DMS 273 (cell line): ENCODE data around the gene E2F6.

Experiments
- DNase-seq: peaks from one replicate; lab custom pipeline; 2025; ENCODE audit not compliant: unreplicated experiment; lab: John Stamatoyannopoulos, UW

The E2F6 gene

DNA sequence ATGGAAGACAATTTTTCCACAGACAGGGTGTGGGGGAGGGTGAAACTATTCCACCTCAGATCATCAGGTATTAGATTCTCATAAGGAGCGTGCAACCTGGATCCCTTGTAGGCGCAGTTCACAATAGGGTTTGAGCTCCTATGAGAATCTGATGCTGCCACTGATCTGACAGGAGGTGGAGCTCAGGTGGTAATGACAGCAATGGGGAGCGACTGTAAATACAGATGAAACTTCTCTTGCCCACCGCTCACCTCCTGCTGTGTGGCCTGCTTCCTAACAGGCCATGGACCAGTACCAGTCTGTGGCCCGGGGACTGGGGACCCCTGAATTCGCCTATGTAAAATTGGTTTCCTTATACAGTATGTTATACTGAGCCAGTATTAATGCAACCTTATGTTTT is 27.3 kb upstream of the E2F6 start:
- DNase-seq: no peak

DNA sequence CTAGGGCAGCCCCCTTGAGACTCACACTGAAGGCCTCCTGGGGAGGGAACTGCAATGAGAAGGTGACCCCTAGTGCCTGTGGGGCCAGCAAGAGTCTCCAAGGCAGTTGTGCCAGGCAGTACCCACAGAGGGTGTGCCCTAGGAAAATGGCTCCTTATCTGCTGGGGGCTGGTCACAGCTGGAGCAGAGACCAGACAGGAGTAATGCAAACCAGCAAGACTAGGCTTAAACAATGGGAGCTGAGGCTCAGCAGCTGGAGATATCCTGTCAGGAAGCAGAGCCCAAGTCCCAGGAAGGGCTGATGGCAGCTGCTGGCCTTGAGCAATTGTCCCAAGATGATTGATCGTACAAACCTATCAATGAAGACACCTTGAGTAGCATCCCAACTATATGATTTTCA is 26.8 kb upstream of the E2F6 start:
- DNase-seq: no peak

DNA sequence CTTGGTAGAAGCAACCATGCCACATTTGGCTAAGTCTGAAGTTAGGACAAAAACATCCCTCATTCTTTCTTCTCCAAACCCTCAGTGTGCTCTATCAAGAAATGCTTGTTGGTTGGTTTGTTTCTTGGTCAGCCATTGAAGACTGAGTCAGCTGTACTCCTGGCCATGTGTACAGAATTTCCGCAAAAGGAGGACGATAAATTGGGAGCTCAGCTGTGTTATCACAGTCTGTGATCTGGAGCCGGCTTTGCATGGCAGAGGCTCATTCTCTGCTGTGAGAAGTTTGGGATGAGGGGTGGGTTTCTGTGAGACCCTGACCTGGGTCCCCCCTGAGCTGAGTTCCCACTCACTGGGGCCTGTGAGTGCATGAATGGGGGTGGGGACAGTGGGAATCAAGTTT is 26.3 kb upstream of the E2F6 start:
- DNase-seq: no peak

DNA sequence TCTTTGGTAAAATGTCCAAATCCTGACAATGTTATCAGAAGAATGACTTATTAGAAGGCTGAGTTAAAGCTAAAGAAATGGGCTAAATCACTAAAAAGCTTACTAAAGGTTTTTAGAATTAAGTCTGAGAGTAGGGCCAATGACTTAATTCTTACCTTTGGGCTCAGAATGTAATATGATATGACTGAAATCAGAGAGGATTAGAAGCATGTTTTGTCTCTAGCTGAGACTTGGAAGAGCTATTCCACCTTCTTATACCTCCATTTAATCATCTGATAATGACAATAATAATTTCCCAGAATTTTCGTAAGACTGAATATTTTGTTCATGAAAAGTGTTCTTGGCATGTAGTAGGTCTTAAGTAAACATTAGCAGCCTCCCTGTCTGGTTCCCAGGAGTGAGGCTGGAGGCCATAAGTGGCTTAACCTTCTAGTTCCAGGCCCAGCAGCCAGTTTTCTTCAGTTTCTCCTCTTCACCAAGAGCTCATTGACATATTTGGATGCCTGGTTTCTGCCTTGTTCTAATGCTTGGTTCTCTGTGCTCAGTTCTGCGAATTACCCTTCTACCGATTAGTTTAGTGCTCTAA is 25.5 kb upstream of the E2F6 start:
- peak; percentile 33 for DNase-seq

DNA sequence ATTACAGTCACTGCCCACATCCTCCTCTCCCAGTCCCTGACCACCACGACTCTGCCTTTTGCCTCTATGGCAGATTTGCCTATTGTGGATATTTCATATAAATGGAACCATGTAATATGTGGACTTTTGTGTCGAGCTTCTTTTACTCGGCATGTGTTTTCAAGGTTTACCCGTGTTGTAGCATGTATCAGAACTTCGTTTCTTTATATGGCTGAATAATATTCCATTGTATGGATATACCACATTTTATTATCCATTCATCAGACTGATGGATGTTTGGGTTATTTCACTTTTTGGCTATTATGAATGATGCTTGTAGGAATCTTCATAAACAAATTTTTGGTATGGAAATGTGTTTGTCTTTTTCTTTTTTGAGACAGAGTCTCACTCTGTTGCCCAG is 24.2 kb upstream of the E2F6 start:
- DNase-seq: no peak

DNA sequence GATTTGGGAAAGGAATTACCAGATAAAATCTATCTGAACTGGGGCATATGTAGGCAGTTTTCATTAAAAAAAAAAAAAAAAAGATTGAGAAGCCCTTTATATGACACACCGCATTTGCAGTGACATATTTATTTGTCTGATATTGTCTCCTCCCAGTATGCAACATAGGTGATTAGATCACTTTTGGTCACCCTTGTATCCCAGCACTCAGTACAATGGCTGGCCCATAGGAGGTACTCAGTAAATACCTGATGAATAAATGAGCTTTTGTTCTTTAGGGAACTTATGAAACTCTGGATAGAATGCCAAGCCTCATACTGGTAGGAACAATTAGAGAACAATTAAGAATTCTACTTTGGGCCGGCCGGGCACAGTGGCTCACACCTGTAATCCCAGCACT is 22.8 kb upstream of the E2F6 start:
- no peak for DNase-seq

DNA sequence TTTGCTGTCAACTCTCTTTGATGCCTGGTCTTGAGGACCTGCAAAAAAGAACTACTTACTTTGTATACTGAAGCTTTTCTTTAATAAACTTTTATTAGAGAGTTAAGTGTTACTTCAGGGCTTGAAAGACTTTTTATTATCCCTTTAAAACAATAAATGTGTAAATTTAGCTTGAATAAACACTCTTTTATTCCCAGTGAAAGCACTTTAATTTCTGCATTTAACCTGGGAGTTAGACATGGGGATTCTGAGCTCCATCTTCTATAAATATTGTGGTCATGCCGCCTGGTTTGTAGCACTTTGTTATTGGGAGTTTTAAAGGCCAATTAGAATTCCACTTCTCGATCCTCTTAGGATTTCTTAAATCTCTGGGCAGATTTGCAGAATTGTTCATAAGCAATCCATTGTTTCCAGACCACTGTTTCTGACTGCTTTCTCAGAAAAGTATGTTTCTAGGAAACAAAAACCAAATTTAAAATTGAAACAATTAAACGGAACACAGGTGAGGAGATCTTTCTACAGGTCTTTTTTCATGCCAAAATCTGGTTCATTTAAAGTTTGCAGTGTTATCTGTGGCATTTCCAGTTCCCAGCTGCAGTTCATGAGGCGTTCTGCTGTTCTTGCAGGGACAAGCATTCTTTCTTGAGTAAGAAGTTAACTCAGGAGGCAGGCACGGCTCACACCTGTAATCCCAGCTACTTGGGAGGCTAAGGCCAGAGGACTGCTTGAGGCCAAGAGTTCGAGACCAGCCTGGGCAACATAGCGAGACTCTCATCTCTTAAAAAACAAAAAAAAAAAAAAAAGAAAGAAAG is 18.1 kb upstream of the E2F6 start:
- DNase-seq: peak; percentile 43

DNA sequence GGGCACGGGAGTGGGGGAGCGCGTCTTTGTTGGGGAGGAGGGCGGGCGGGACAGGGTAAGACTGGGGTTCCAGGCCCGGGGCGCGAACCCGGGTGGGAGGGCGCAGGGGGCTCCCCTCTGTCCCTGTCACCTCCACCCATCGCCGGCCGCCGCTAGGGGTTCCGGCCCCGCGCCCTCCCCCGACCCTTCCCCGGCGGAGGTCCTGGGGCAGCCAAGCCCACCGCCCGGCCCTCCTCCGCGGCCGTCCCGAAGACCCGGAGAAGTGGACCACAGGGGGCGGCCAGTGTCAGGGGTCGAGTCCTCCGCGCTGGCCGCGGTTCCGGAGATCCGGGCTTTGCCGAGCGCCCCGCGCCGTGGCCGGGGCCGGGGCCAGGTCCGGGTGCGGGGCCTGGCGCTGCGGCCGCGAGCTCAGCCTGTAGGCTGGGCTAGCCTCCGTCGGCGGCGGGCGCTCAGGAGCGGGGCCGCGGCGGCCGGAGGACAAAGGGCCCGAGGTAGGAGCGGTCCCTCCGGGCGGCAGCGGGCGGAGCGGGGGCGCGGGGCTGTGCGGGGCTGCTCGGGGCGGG is 16.6 kb upstream of the E2F6 start:
- DNase-seq: peak; percentile 78

DNA sequence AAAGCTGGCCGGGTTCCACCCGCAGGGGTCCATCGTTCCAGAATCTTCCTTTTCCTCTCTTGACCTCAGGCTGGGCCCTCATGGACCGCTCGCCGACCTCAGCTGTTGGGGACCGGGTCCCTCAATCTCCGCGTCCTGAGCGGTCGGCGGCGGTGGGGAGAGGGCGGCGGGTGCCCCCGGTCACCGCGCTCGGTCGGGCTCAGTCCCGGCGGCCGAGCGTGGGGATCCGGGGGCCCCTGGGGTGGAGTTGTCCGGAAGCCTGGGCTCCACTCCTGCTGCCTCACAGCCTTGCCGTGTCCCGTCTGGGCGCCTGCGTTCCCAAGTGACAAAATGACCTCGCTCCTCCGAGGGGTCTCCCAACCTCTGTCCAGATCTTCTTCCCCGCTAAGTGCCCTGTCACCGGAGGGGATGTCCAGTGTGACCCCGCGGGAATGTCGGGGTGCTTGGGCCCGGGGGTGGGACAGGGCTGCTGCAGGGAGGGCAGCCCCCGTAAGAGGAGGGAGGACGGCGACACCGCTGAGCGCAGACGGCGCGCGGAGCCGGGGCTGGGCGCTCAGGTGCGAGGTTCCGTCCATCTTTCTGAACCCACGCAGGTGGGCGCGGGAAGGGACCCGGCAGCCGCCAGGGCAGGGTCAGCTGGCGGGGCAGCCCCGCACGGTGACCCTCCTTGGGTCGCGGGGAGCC is 16.0 kb upstream of the E2F6 start:
- DNase-seq: no peak

DNA sequence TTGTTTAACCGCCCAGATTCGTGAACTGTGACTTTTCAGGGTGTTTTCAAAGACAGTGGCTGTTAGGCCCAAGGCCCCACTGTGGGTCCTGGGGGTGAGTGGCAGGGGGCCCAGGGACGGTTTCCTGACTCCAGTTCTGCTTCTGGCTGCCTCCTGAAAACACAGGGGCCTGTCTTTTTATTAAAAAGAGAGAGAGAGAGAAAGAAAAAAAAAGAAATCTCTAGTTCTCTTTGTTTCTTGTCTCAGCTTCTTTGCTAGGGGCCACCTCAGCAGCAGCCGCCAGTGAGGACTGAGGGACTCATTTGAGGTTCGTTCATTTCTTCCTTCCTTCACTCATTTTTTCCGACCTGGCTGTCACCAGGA is 15.4 kb upstream of the E2F6 start:
- no peak for DNase-seq

DNA sequence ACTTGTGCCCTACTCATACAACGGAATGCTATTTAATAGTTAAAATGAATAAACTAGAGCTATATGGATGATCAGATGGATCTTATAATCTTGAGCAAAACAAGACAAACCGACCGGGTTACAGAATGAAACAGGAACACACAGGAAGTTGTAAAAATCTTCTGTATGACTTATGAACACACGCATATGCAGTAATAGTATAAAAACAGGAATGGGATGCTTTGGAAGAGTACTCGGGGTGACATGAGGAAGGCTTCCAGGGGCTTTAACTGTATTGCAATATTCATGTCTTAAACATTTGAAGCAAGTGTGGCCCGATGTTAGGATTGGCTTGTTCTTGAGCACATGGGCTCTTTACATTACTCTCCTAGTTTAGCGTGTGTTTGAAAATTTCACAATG is 14.9 kb upstream of the E2F6 start:
- DNase-seq: no peak

DNA sequence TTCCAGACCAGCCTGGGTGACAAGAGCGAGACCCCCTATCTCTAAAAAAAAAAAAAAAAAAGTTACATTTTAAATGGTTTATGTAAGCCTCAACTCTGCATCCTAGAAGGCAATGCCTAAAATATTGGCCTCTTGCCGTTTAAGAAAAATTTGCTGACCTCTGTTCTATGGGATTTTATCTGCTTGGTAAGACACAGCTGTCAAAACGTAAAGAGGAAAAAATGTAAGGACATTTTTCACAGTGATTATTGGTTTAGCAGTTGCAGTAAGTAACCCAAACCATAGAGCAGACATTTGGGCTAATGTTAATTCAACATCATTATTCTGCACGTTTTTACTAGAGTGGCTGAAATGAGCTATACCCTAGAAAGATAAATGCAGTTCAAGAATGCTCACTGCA is 14.4 kb upstream of the E2F6 start:
- no peak for DNase-seq

DNA sequence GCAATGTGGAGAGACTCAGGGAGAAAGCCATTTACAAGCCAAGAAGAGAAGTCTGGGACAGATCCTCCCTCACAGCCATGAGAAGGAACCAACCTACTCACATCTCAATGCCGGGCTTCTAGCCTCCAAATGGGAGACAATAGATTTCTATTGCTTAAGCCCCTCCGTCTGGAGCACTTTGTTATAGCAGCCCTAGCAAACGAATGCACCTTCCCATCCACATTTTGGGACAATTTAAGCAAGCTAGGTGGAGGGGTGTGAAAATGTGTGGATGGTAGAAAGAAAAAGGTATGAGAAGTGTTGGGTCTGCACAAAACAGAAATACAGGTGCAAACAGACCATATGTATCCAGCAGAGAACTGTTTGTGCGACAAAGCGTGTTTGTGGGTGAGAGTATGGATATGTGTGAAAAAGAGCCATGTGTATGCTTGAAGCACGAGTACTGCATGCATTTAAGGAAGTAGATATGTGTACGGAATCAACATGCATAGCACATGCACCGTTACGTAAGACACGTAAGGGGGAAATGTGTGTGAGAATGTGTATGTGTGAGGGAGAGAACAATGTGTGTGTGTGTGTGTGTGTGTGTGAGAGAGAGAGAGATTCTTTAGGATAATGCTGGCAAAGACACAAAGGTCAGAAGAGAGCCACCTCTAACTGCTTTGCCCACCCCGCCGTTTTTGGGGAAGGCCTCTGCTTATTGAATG is 13.1 kb upstream of the E2F6 start:
- no peak for DNase-seq

DNA sequence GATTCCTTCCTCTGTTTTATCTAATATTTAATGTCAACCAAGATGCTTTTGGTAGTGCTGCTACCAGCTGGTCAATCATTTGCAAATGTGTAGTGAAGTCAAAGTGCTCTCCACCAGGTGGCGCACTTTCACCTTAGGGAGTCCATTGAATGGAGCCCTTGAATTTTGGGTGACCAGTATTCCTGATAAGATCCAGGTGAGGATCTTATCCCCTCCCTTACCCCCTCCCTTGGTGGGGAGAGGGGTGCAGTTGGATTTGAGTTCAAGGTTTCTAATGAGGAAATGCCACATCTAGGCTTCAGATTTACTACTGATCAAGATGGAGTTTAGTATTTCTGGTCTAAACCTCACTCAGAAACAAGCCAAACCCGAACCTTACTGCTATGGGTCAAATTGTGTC is 12.0 kb upstream of the E2F6 start:
- peak; percentile 96 for DNase-seq

DNA sequence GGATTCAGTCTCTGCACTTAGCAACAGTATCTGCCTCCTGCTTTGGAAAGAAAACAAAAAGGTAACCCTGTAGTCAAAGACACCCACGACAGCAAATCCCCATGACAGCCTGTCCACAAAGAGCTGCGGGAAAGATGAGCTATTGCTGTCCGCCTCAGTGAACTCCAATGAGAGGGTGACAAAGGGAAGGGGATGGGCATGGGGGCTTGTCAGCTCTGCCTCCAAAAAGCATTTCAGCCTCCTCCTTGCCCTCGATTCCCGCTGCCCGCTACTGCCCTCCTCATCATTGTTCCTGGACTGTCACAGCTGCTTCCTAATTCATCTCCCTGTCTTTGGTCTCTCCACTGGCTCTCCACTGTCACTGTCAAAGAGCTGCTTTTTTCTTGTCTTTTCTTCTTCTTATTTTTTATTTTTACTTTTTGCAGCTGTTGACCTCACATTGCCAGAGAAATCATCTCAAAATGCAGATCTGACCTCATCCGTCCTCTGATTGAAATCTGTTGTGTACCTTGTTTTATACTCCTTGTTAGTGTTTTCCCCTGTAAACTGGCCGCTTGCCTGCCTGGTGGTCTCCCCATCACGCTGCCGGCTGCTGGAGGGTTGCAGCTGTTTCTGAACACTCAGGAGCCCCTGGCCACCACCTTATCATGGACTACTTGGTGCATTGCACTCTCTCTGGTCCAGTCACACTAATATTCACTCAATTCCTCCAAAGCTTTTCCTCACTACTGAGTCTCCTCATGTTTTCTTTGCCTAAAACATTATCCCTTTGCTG is 7.9 kb upstream of the E2F6 start:
- no peak for DNase-seq

DNA sequence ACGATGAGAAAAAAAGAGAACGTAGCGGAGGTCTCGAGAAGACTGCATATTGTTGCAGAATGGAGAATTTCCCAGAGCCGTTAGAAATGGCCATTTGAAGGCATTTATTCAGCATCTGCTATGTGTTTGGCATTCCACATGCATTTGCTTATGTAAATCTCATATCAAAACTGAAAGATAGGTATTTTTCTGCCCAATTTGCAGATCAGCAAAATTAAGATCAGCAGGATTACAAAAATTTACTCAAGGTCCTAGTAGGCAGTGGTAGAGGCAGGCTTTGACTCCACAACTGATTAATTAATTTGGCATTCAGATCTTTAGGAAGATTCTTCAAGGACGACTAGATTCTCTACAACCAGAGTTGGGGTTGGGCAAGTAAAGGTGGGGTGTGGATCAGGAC is 1.8 kb upstream of the E2F6 start:
- DNase-seq: no peak

DNA sequence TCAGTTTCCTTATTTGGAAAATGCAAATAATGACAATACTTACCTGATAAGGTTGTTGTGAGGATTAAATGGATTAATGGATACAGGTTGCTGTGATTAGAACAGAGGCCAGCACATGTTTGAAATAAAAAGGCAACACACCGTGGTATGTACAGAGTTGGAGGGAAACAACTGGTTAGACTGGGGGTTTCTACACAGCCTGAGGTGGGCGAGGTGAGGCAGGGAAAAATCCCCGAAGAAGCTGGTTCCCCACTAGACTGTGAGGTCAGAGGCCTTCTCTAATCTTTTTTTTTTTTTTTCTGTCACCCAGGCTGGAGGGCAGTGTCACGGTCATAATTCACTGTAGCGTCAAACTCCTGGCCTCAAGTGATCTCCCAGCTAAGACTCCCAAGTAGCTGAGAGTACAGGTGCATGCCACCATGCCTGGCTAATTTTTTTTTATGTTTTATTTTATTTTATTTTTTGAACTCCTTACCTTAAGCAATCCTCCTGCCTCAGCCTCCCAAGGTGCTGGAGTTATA is 1.2 kb upstream of the E2F6 start:
- no peak for DNase-seq

DNA sequence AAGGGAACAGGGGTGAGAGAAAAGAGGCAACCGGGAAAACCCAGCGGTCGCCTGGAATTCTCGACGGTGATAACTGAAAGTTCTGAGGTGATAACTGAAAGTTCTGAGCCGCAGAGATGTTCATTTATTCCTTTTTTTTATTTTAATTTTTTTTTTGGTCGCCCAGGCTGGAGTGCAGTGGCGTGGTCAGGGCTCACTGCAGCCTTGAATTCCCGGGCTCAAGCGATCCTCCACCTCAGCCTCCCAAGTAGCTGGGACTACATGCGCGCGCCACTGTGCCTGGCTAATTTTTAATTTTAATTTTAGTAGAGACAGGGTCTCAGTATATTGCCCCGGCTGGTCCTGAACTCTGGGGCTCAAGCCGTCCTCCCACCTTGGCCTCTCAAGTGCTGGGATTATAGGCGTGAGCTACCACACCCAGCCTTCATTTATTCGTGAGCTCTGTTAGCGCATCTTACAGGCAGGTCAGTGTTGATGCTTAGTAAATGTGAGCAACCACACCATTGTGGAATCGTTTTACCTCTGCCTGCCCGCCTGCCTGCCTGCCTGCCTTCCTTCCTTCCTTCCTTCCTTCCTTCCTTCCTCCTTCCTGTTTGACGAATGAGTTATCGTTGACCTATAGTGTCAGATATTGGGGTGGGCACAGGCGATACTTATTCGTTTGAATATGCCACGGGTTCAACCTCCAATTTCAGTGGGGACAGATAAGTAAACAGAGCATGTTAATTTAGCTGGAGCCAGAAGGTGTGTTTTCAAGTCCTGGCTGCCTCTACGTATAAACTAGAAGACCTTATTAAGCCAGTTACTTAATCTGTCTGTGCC is 557 bp upstream of the E2F6 start:
- peak; percentile 55 for DNase-seq

DNA sequence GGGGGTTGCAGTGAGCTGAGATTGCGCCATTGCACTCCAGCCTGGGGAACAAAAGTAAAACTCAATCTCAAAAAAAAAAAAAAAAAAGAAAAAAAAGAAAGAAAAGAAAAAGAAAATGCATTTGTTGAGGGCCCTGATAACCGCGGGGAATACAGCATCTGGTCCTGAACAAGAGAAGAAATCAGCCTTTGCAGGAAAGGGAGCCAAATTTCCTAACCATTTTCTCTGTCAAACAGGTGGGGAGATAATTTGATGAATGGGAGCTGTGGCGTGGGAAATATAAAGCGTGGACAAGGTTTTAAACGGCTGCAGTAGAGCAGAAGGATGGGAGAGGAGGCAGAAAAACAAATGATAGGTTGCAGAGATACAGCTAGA is 864 bp downstream of the E2F6 start:
- DNase-seq: no peak

DNA sequence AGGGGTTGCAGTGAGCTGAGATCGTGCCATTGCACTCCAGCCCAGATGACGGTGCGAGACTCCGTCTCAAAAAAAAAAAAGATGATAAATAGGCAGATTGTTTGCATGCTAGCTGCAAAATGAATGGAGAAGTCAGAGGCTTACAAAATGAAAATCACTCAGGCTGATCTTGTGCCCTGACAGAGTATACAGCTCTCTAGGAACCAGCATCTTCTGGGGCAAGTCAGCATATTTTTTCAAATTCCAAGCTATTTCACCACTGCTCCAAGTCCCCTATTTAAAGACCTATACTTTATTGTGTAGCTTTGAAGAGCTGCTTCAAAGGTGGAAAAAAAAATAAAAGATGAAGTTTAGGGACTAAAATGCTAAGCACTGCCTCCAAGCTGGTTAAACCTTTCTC is 6.1 kb downstream of the E2F6 start:
- DNase-seq: no peak
